HG03378 (cell line): ENCODE results near the gene AMDHD1.

ENCODE experiments used
- ATAC-seq: cut with Tn5 transposase; IDR thresholded peaks from one replicate; pipeline ENCODE4 v1.9.1; 2021; ENCODE audit warnings: mild to moderate bottlenecking, moderate library complexity; ENCODE audit not compliant: unreplicated experiment

The AMDHD1 gene, protein sequence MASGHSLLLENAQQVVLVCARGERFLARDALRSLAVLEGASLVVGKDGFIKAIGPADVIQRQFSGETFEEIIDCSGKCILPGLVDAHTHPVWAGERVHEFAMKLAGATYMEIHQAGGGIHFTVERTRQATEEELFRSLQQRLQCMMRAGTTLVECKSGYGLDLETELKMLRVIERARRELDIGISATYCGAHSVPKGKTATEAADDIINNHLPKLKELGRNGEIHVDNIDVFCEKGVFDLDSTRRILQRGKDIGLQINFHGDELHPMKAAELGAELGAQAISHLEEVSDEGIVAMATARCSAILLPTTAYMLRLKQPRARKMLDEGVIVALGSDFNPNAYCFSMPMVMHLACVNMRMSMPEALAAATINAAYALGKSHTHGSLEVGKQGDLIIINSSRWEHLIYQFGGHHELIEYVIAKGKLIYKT

GRCh38 chr12:95943330-95943842 lies at the start of gene AMDHD1:
Gene AMDHD1 (plus strand): TSS chr12:95943331. CDS start chr12:95943399, 68 bp downstream.
- peak; percentile 48 for ATAC-seq

DNA sequence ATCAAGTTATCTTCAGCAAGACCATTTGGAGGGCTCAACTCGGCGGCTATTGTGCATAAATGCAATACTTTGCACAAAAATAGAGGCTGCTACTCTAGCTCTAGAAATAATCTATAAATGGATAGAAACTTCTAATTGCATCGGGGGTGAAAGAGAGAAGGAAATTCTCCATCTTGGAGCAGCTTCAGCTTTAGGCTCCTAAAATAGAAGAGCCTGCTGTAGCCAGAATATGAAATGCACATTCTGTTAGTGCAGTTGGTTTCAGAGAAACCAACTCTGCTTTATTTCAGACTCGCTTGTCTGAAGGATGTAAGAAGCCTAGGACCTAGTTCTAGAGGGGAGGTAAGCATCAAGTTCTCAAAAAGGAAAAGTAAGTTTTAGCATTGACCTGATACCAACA lies 46.3 kb upstream of the AMDHD1 start:
- no peak for ATAC-seq

DNA sequence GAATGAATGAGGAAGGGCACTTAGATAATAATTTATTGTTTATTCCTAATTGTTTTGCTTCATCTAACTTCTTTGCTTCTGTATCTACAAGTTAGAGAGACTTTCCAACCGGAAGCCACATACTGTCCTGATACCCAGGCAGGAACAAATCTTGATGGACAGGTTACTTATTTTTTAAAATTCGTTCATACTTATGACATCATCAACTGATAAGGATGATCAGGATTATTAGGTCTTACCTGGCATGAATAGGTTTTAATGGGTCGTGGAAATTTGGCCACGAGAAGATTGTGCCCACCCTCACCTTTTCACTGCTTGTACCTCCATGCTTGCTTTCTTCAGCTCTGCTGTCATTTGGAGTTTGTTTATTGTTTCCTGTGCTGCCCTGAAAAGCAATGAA lies 45.0 kb upstream of the AMDHD1 start:
- no peak for ATAC-seq

GRCh38 chr12:95908573-95908972 lies 34.6 kb upstream of the AMDHD1 start:
- no peak for ATAC-seq

- ATAC-seq, result no peak
These were observed 33.3 kb upstream of the AMDHD1 start for GRCh38 chr12:95909871-95910270.

GRCh38 chr12:95918194-95918993 lies 24.7 kb upstream of the AMDHD1 start:
- peak; percentile 77 for ATAC-seq

- no peak for ATAC-seq
These were observed 24.0 kb upstream of the AMDHD1 start for GRCh38 chr12:95919110-95919509.

DNA sequence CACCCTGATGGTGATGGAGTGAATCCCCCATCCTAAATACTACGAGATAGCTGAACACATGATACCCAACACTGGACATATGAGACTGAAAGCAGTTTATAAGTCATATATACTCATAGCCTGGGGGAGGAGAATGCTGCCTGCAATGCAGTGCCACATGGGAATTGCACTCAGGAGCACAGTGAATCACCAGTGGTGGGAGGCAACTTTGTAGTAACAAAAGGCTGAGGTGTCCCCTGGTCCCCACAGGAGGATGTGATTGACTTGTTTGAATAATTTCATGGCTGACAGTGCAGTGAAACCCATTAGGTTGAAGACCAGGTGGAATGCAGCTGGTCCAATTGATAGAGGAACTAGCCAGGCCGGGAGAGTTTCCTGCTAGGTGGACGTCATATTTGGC lies 20.9 kb upstream of the AMDHD1 start:
- no peak for ATAC-seq

GRCh38 chr12:95940514-95940913 lies 2.6 kb upstream of the AMDHD1 start:
- ATAC-seq, result no peak

GRCh38 chr12:95942101-95942523 lies 1.0 kb upstream of the AMDHD1 start:
- no peak for ATAC-seq

- ATAC-seq, result peak; percentile 92
These were observed 404 bp upstream of the AMDHD1 start, which contains the start of gene CCDC38 for GRCh38 chr12:95942524-95943329. Gene CCDC38 (minus strand): TSS chr12:95942614. CDS start chr12:95936509, 6,105 bp downstream.

DNA sequence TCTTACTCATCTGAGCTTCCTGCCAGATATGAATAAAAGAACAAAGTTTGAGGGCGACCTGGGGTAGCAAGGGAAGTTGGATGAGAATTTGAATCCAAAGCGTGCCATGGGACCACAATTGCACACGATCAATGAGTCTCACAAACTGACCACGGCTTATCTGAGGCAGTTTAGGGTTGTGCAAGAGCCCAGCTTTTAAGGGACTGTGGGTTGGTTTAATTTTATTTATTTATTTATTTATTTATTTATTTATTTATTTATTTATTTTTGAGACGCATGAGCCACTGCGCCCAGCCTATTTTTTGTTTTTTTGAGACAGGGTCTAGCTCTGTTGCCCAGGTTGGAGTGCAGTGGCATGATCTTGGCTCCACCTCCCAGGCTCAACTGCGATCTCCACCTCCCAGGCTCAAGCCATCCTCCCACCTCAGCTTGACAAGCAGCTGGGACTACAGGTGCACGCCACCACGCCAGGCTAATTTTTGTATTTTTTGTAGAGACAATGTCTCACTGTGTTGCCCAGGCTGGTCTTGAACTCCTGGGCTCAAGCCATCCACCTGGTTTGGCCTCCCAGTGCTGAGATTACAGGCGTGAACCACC lies 1.1 kb downstream of the AMDHD1 start:
- no peak for ATAC-seq

- no peak for ATAC-seq
These were observed 6.5 kb downstream of the AMDHD1 start for GRCh38 chr12:95949477-95950206.

GRCh38 chr12:95951515-95951914 lies 8.4 kb downstream of the AMDHD1 start:
- ATAC-seq, result no peak

DNA sequence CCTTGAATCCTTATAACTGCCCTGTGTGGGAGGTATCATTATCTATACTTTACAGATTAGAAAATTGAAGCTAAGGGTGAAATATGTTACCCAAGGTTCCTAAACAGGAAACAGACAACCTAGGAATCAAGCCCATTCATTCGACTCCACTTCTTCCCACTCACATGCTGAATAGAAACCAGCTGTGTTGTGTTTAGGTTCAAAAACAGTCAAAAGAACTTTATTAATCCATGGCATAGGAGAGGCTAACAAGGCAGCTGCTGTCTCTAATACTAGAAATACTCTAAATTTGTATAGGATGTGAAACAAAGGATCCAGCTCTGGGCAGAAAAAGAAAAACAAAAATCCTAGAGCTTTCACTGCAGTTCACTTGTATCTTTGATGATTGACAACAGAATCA lies 9.9 kb downstream of the AMDHD1 start:
- ATAC-seq, result no peak

- no peak for ATAC-seq
These were observed 12.5 kb downstream of the AMDHD1 start for GRCh38 chr12:95955549-95956159.

- no peak for ATAC-seq
These were observed 13.5 kb downstream of the AMDHD1 start for GRCh38 chr12:95956557-95957145.

GRCh38 chr12:95959107-95959506 lies 16.0 kb downstream of the AMDHD1 start:
- no peak for ATAC-seq

GRCh38 chr12:95960241-95960640 lies 17.1 kb downstream of the AMDHD1 start:
- no peak for ATAC-seq
